Fibroblast of skin of left biceps (primary cell): Measurements from ENCODE around the gene FLII.
"Not testable (repeated sequence)": the region's sequence is repeated elsewhere in the genome, so short reads cannot be mapped to it uniquely, and the experiment has no call there.

Experiments
- DNase-seq, 2 experiments: peaks; one replicate each; pipeline ENCODE4 v3.0.0-alpha.2; 2013; ENCODE audit warnings: low read depth in 2 of 2

The FLII gene

GRCh38 chr17:18224053-18224386, 34.5 kb downstream of the FLII start:
- DNase-seq = no peak

- no peak for DNase-seq
These were observed 39.7 kb downstream of the FLII start for GRCh38 chr17:18218756-18219415.

GRCh38 chr17:18217412-18218015, 41.0 kb downstream of the FLII start:
- DNase-seq = no peak

GRCh38 chr17:18216906-18217305, 41.6 kb downstream of the FLII start:
- not testable (repeated sequence) for DNase-seq

- DNase-seq = no peak
These were observed 44.8 kb downstream of the FLII start for GRCh38 chr17:18213666-18214270.

- no peak for DNase-seq
These were observed 50.4 kb downstream of the FLII start for GRCh38 chr17:18208092-18208491.

GRCh38 chr17:18206962-18207361, 51.6 kb downstream of the FLII start:
- DNase-seq = no peak

GRCh38 chr17:18205861-18206260, 52.7 kb downstream of the FLII start:
- DNase-seq = no peak

- no peak for DNase-seq
These were observed 55.2 kb downstream of the FLII start for GRCh38 chr17:18203308-18203707.

- DNase-seq = no peak
These were observed 57.4 kb downstream of the FLII start for GRCh38 chr17:18201108-18201507.

GRCh38 chr17:18198530-18198929, 60.0 kb downstream of the FLII start:
- DNase-seq = no peak

- no peak for DNase-seq
These were observed 60.9 kb downstream of the FLII start for GRCh38 chr17:18197535-18198194.

- DNase-seq = no peak
These were observed 63.3 kb downstream of the FLII start for GRCh38 chr17:18195246-18195645.
